ENCODE data around the gene MAP3K8. TPM values are rescaled to one million over a fixed set of nuclear protein-coding genes. Genes with fewer than 3 reads are reported as not detected.

MAP3K8 gene
- total and polyA plus RNA-seq, 8 donors = 2.2 to 38.7 (median 13.3) TPM

DNA sequence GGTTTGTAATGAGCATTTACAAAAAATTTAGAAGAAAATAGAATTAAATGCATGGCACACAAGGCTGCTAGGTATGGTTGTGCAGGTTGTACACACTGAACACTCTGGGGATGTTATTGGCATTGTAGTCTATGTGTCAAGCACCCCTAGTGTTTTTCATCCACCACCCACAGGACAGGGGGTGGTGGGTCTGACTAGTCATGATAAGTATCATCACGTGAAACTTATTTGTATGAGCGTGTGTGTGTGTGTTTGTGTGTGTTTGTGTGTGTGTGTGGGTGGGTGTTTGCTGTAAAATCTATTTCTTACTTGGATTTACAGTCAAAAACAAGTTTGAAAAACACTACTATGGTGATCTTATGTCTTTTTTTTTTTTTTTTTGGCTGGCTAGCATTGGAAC lies 66.5 kb downstream of the MAP3K8 start:
- WGBS, 5 donors = 70 to 95% (median 82%) methylated on average over 2 of the region's 2 CpGs
- intact Hi-C loops (cut with DNase I; ENCODE audit: low total_unique reads) = no loop called here
- H3K36me3 ChIP-seq = no peaks in the 10 kb centered on the region

DNA sequence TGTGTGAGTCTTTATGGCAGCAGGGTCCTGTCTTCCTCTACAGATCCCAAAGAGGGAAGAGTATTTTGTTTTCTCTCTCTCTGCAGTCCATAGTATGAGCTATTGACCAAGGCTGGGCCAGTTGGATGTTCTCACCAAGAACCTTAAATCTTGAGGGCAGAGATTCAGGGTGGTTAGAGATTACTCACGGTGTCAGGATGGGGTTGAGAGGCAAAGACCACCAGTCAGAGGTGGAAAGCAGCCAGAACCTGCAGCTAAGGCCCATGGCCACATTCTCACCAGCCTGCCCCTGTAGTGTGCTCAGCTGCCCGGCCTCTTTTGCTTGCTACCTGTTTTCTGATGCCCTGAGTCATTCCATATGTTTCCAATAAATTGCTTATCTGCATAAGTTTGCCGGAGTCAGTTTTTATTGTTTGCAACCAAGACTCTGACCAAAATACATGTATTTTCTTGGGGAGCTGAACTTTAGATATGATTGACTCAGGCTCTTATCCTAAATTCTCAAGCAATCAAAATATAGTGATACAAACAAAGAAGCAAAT lies 67.0 kb downstream of the MAP3K8 start:
- Histone ChIP-seq H3K36me3 (no peaks in the 10 kb centered on the region), H3K9me3 (no peaks in the 10 kb centered on the region), H3K27me3 (no peaks in the 10 kb centered on the region), H3K4me3 (no peak overlapping the region), H3K27ac (no peak overlapping the region), H3K4me1 (peaks cover 0 to 21% (median 8%) of the 10 kb centered on the region in 4 donors)
- intact Hi-C loops (cut with DNase I; ENCODE audit: low total_unique reads) = no loop called here
- TF ChIP-seq, protein P1, sequence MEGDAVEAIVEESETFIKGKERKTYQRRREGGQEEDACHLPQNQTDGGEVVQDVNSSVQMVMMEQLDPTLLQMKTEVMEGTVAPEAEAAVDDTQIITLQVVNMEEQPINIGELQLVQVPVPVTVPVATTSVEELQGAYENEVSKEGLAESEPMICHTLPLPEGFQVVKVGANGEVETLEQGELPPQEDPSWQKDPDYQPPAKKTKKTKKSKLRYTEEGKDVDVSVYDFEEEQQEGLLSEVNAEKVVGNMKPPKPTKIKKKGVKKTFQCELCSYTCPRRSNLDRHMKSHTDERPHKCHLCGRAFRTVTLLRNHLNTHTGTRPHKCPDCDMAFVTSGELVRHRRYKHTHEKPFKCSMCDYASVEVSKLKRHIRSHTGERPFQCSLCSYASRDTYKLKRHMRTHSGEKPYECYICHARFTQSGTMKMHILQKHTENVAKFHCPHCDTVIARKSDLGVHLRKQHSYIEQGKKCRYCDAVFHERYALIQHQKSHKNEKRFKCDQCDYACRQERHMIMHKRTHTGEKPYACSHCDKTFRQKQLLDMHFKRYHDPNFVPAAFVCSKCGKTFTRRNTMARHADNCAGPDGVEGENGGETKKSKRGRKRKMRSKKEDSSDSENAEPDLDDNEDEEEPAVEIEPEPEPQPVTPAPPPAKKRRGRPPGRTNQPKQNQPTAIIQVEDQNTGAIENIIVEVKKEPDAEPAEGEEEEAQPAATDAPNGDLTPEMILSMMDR (IDR thresholded peaks at IDR 0.05) = no peak
- 52 to 75% (median 69%) methylated on average over 3 of the region's 3 CpGs for WGBS, 5 donors
- DNase-seq = no peak

More for the DNA sequence above, 66.5 kb downstream of the MAP3K8 start:
- H3K4me1 ChIP-seq = peaks cover 0 to 16% (median 8%) of the 10 kb centered on the region in 4 donors
- no peaks in the 10 kb centered on the region for H3K27me3 ChIP-seq
- H3K27ac ChIP-seq = no peak overlapping the region
- no peak for DNase-seq
- TF ChIP-seq EP300 (IDR thresholded peaks at IDR 0.05) (no peak), POLR2A (IDR thresholded peaks at IDR 0.05) (no peak), POLR2AphosphoS5 (IDR thresholded peaks at IDR 0.05) (no peak)
- TF ChIP-seq, protein P1 (IDR thresholded peaks at IDR 0.05) = no peak
- H3K4me3 ChIP-seq = no peak overlapping the region
- H3K9me3 ChIP-seq = no peaks in the 10 kb centered on the region

DNA sequence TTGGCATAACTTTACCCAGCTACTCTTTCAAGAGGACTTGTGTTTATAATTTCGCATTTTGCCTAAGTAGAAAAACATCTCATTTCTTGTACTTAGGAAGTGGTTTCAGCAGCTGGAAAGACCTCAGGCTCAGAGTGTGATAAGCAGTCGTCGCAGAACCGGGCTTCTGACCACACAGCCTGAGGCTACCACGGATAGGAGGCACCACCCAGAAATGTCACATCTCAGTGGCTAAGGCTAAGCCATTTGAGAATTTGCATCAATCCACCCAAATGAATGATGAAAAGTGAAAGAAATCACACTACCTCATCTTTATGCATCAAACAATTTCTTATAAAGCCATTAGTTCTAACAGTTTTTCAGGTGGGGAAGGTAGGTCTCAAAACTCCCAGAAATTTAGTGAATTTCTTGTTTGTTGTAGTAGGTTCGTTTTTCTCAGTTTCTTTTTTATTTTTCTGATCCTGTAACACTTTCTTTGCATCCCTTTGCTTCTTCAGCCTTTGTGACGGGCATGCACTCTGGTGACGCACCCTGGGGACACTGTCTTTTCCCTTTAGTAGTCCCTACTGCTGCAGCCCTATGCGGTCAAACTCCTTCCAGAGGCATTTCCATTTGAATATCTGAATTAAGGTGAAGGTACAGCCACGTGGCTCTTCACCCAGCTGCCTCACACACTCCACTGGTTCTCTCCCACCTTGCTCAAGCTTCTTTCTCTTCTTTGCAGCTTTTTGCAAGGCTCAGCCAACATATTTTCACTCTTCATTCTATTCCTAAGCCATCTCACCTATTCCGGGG lies 68.5 kb downstream of the MAP3K8 start:
- no peak overlapping the region for H3K27ac ChIP-seq
- H3K36me3 ChIP-seq = no peaks in the 10 kb centered on the region
- no peak for TF ChIP-seq POLR2AphosphoS5 (IDR thresholded peaks at IDR 0.05)
- TF ChIP-seq, protein P1 (IDR thresholded peaks at IDR 0.05) = no peak
- no peak for TF ChIP-seq EP300 (IDR thresholded peaks at IDR 0.05)
- peaks cover 0 to 21% (median 5%) of the 10 kb centered on the region in 4 donors for H3K4me1 ChIP-seq
- intact Hi-C loops (cut with DNase I; ENCODE audit: low total_unique reads) = no loop called here
- peak in 1 of 2 donors; percentile 52 for DNase-seq
- H3K4me3 ChIP-seq = no peak overlapping the region
- WGBS, 5 donors = 42 to 47% (median 45%) methylated on average over 11 of the region's 11 CpGs
- no peaks in the 10 kb centered on the region for H3K9me3 ChIP-seq
- H3K27me3 ChIP-seq = no peaks in the 10 kb centered on the region

DNA sequence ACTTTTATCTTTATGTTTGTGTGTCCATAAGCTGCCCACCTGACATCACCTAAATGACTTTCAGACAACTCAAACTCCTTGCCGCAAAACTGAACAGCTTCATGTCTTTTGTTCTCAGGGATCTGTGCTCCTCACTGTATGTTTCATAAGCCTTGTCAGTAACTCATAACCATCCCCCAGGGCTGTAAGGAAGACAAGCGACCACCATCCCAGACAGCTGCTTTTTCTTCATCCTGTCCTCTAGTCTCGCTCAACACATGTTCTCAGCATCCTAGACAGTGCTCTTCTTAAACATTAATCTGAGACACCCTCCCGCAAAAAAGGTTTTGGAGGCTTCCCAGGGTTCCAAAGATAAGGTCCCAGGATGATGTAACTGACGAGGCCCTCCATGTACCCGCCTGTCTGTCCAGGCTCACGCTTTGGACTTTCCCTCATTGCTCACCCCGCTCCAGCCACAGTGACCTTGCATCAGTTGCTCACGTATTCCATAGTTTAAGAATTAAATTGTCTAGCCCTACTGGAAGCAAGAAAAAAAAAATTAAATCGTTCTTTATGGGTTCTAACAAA lies 69.8 kb downstream of the MAP3K8 start:
- WGBS, 5 donors = 85 to 91% (median 90%) methylated on average over 10 of the region's 10 CpGs
- Histone ChIP-seq H3K36me3 (no peaks in the 10 kb centered on the region), H3K4me1 (peaks cover 0 to 21% (median 5%) of the 10 kb centered on the region in 4 donors), H3K27ac (no peak overlapping the region), H3K4me3 (no peak overlapping the region), H3K27me3 (no peaks in the 10 kb centered on the region), H3K9me3 (no peaks in the 10 kb centered on the region)
- no peak for DNase-seq
- TF ChIP-seq POLR2AphosphoS5 (IDR thresholded peaks at IDR 0.05) (no peak), EP300 (IDR thresholded peaks at IDR 0.05) (no peak), POLR2A (IDR thresholded peaks at IDR 0.05) (no peak)
- TF ChIP-seq, protein P1 (IDR thresholded peaks at IDR 0.05) = no peak
- intact Hi-C loops (cut with DNase I; ENCODE audit: low total_unique reads) = no loop called here

All from stomach (tissue), 9 donors.